Ecto neural progenitor cell (in vitro differentiated cells): ENCODE results near the gene JPH2.
A peak's percentile ranks its signal among the peaks of the same experiment; 100 is the strongest.
"Not testable (repeated sequence)": the region's sequence is repeated elsewhere in the genome, so short reads cannot be mapped to it uniquely, and the experiment has no call there.

ENCODE experiments used
- DNase-seq: peaks from one replicate; pipeline ENCODE4 v3.0.0-alpha.2; 2018; ENCODE audit warnings: low spot score

JPH2 gene

DNA sequence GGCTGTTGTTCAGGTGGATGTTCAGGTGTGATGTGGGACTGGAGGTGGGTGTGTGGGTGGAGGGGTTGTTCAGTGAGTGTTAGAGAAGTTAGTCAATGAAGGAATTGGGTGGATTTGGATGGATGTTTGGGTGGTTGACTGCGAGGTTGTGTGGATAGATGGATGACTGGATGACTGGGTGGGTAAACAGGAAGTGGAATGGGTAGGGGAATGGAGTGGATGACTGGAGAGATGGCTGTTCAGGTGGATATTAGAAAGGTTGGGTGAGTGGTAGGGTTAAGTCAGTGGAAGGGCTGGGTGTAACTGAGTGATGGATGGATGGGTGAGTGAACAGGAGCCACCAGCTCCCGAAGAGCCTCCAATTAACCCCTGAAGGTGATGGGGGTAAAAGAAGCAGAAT lies 27.9 kb downstream of the JPH2 start:
- DNase-seq: no peak

DNA sequence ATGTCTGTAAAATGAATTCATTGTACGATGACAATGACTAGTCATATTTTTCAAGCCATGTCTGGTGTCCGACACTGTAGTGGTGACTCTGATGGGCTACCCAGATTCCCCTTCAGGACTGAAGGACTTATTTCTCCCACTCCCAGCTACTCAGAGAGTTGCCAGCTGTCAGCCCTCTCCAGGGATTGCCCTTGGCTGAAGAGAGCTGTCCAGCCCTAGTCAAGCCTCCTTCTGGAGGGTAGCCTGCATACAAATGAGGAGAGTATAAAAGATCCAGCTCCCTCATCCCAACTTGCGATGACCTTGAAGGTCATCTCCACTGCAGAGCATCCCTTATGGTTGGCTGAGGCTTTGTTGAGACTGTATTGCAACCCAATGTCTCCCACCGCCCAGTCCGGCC lies 29.9 kb downstream of the JPH2 start:
- DNase-seq: no peak

DNA sequence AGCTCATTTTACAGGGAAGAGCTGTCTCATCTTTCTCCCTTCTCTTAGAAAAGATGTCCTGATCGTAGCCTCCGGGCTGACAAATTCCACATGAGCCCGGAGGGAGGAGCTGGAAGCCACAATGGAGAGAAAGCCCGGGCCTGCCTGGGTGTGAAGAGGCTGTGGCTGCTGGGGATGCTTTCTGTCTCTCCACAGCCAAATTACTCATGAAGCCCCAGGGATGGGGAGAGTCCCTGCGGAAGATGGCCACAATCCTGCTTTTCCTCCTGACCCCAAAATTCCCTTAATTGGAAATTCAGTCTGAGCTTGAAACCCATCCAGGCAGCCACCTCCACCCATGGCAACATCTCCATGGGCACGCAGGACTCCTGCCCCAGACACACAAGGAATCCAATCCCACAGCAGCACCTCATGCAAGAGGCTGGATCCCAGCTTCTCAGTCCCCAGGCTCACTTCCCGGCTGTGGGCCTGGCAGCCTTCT lies 32.4 kb downstream of the JPH2 start:
- no peak for DNase-seq

DNA sequence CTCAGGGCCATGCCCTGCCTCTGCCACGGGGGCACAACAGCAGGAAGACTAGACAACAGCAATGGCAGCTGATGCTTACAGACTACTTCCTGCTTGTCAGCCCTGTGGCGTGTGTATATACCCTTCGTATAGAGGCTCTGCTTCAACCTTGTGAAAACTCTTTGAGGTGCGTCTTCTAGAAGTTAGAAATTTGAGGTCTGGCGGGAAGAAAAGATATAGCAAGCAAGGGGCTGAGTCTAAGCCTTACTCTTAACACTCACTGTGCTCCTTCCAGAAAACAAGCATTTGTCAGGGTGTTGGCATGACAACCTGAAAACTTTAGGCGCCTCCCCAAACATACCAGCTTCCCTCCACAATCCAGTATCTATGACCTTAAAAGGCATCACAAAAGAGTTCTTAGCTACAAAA lies 33.3 kb downstream of the JPH2 start:
- DNase-seq: no peak

DNA sequence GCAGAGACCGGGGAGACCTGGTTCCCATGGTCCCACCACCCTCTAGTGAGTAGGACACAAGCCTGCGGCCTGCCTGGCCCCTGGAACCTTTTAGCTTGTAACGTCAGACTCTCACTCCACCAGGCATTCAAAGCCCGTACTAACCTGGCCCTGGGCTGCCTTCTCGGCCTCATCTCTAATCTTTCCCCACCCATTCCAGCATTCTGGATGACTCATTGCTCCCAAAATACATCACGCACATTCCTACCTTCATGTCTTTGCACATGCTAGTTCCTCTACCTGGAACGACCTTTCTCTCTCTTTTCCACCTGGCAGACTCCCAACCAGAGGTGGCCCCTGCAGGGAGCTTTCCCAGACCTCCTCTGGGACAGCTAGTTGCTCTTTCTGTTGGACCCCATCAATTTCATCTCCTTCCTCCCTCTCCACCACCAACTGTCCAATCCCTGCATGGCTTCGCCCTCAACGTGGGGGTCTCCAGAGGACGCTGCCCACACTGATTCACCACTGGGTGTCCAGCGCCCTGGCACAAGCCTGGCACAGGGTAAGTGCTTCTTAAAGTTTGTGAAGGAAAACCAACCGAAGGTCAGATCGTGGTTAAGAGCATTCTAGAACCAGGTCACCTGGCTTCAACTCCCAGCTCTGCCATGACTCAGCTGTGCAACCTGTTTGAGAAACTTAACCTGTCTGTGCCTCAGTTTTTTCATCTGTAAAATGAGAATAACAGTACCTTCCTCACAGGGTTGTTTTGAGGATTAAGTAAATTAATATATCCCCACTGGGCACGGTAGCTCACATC lies 35.2 kb downstream of the JPH2 start:
- DNase-seq: no peak

DNA sequence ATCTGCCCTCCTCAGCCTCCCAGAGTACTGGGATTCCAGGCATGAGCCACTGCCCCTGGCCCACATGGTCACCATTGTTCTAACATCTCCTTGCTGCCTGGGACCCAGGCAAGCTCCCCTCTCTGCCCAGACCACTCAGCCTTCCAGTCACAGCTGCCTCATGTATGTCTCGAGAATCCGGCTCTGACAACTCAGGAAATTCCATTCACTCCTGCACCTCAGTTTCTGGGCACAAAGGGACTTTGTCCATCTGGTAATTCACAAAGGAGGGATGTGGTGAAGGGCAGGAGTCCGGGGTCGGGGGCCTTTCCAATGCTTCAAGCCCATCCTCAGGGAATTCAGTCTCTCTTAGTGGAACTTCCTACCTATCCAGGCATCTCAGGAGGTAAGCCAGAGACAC lies 40.7 kb downstream of the JPH2 start:
- no peak for DNase-seq

DNA sequence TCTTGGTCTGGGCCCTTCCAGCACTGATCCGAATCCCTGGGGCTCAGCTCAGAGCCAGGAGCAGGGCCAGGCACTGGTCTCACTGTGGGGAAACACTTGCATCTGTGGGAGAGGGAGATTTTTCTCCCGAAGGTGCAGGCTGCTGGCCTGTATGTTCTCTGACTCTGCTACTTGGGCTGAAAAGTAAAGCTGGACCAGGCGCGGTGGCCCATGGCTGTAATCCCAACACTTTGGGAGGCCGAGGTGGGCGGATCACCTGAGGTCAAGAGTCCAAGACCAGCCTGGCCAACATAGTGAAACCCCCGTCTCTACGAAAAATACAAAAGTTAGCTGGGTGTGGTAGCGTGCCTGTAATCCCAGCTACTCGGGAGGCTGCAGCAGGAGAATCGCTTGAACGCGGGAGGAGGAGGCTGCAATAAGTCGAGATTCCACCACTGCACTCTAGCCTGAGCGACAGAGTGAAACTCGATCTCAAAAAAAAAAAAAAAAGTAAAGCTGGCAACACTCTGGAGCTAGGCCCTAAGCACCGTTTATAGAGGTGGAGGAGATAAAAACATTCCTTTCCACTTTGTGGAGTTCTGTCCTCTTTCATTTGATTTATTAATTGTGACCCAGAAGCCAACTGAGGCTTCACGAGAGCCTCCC lies 41.7 kb downstream of the JPH2 start:
- DNase-seq: no peak

DNA sequence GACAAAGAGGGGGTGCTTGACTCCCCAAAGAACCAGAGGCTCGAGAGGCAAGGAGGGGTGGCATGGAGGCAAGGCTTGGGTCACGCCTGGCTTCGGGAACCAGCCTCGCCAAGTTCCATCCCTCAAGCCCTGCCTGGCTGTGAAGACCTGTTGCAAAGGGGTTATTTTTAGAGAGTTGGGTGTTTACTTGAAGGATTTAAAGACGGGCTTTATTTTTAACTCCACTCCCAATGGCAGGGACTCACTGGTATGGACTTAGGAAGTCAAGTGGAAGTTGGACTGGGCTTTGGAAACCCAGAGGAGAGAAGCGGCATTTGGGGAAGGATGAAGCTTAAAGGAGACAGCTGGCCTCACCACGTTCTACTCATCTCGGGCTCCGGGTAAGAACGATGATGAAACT lies 43.1 kb downstream of the JPH2 start:
- no peak for DNase-seq

DNA sequence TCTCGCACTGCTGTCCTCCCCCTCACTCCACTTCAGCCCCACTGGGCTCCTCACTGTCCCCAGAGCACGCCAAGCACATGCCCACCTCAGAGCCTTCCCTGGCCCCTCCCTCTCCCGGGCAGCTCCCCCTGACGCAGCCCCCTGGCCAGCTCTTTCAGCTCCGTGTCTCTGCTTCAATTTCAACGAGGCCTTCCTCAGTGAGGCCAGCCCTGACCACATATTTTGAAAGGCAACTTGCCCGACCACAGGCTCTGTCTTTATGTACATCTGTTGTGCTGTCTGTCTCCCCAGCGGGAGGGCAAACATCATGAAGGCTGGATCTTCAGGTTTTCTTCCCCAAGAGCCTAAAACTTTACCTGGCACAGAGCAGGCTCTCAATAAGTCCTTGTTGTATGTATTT lies 44.6 kb downstream of the JPH2 start:
- DNase-seq: no peak

DNA sequence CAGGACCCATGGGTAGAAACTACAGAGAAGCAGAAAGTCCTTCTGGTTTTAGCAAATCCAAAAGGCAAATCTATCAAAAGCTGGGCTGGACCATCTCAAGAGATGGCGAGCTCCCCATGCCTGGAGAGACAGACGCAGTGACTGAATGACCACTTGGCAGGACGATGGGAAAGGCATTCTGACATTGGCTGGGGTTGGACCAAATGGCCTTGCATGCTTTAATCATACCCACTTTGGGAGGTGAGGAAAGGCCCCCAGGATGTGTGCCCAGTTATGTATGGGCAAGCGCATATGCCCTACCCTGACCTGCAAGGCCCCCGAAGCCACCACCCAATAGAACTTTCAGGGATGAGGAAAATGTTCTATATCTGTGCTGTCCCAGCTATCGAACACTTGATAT lies 45.1 kb downstream of the JPH2 start:
- no peak for DNase-seq

DNA sequence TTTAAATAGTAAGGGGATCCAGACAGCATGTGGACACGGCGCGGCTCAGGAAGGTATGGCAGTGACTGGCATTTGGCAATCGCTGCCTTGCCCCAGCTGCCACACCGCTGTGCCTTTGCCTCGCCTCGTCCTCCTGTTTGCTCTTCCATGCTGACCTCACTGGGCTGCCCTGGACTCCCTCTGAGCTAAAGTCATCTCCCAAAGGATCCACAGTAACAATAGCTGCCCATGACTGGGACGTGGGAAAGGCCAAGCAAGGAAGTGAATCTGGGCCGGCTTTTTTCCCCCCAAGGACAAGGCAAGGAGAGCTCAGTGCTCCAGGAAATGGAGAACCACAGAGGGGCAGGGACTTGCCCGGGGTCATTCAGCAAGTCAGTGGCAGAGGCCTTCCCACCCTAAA lies 48.1 kb downstream of the JPH2 start:
- DNase-seq: no peak

DNA sequence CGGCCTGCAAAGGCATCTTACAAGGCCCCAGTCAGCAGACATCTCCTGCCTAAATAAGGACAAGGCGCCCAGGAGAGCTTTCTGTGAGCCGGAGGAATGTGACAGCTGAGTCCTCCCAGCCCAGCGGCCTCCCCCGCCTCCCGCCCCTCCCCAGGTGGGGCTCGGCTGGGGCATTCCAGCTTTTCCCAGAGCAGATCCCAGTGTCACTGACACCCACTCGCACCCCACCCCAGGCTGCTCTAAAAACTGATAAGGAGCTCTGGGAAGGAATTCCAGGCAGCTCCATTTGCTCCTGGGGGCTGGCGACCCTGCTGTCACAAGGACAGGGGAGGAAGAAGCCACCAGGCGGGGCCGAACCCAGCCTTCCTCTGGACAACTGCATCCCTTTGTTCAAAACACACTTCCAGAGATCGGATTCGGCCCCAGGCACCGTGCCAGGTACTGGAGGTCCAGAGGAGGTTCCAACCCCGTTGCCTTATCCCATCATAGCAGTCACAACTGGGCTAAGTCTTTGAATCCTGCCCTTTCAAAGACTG lies 49.7 kb downstream of the JPH2 start:
- DNase-seq: peak; percentile 82

DNA sequence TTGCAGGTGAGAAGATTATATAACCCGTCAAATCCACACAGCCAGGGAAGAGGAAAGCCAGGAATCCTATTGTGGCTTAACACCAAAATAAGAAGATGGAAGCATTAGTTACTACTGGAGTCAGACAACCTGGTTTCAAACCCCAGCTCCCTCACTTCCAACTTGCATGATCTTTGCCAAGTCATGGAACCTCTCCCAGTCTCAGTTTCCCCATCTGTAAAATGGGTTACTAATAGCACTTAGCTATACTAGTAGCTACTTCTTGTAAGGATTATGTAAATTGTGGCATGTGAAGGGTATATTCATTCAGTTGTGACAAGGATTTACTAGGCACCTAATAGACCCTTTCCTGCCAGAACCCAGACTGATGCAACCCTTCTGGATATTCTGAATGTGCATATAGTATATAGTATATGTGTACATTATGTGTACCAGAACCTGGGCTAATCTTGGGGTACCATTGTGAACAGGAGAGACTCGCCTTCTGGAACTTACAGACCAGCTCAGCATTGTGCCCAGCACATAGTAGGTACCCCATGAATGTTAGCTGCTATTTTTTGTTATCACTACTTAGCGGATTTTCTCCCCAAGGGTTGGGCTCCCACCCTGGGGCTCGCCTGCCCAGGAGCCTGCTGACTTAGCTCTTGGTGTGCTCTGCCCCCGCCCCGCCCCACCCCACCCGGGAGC lies 50.3 kb downstream of the JPH2 start:
- DNase-seq: no peak

DNA sequence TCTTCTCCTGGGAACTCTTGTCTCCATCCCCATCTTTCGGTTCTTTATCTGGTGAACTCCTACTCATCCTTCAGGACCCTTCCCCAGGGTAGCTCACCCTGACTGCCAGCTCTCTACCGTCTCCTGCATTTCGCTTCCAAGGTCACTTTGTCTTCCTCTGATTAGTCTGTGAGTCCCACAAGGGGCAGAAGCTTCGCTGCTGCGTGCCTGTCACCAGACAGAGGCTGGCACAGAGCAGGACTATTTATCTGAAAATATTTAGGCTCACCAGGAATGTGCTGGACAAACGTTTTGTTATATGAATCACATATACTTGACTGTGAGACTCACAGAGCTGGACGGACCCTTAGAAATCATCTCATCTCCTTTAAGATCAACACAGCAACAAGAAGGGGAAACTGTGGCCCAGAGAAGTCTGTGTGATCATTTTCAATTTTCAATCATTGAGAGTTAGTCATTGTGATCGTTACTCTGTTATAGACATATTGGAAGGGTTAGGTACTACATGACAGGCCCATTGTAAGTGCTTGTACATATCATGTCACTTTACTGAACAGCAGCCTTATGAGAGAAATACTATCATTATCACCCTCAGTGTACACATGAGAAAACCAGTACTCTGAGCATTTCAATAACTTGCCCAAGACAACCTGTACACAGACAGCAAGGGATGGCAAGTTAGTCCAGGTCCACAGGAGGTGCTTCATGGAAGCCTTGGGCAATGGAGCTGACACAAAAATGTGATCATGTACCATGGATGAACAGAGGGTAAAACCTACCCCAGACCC lies 51.4 kb downstream of the JPH2 start:
- no peak for DNase-seq

DNA sequence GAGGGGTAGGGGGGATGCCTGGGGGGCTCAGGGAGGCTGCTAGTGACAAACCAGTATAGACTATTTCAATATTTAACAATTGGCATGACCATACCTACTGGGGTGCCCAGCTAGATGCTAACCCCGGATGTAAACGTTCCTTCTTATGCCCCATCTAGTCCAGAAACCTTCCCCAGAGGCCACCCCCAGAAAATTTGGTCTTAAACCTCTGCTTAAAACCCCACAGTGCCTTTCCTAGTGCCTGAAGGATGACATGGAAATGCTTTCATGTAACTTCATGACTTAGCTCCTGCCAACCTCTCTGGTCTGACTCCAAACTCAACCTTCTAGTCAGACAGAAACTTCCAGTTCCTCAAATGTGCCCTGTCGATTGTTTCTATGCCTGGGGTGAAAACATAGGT lies 52.0 kb downstream of the JPH2 start:
- no peak for DNase-seq

DNA sequence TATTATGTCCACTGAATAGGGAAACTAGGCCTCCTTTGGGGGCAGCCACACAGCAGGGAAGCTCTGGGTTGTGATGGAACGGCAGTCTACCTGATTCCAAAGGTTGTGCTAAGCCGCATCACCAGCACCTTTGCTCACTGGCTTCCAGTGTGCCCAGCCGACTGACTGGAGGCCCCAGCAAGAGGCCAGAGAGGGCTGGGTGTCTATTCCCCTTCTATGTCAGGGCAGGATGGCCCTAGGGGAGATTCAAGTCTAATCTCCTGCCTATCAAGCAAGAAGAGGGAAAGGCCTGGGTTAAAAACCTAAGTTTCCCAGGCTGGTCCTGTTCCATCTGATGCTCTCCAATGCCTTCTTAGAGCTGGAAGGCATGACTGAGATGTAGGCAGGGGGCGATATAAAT lies 53.6 kb downstream of the JPH2 start:
- DNase-seq: no peak

DNA sequence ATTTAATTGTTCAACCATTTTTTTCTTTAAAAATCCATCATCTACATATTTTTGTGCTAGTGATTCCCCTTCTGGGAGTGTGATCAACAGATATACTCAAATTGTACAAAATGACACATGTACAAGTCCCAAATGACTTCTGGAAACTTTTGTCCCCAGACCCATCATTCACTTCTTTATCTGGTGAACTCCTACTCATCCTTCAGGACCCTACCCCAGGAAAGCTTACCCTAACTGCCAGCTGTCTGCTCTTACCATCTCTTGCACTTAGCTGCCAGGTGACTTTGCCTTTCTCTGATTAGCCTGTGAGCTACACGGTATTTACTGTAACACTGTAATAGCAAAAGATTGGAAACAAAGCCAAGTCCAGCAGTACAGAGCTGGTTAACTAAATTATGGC lies 55.3 kb downstream of the JPH2 start:
- DNase-seq: no peak

DNA sequence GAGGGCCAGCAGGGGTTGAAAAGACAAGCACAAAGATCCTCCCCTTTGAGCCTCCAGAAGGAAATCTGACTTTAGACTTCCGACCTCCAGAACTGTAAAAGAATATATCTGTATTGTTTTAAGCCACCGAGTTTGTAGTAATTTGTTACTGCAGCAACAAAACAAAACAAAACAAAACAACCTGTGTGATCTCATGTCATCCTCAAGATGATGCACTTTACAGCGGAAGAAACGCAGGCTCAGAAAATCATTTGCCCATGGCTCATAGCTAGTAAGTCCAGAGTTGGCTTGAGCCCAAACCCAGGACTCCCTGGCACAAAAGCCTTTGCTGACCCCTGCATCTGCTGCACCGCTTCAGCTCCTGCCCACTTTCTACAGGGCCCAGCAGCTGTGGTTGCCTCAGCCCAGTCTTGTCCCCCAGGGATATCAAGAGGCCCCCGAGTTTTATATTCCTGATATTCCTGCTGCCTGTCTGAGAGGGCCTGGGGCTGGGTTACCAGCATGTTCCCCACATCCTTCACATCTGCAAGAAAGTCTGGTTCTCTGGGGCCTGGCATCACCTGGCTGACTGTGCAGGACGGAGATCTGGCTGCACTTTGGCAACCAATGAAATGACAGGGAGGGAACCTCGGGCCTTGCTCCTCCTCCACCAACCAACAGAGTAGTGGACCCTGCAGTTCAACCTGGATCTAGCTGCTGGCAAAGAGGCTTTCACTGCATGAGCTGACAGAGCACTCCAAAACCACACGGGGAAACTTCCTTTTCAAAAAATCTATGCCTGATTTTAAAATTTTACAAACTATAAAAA lies 56.9 kb downstream of the JPH2 start:
- DNase-seq: no peak

DNA sequence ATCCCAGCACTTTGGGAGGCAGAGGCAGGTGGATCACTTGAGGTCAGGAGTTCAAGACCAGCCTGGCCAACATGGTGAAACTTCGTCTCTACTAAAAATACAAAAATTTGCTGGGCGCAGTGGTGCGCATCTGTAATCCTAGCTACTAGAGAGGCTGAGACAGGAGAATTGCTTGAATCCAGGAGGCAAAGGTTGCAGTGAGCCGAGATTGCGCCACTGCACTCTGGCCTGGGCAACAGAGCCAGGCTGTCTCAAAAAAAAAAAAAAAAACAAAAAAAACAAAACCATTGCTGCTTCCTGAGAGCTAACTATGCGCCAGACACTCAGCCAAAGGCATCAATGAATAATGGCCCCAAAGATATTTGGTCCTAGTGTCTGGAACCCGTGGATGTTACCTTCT lies 57.7 kb downstream of the JPH2 start:
- not testable (repeated sequence) for DNase-seq

DNA sequence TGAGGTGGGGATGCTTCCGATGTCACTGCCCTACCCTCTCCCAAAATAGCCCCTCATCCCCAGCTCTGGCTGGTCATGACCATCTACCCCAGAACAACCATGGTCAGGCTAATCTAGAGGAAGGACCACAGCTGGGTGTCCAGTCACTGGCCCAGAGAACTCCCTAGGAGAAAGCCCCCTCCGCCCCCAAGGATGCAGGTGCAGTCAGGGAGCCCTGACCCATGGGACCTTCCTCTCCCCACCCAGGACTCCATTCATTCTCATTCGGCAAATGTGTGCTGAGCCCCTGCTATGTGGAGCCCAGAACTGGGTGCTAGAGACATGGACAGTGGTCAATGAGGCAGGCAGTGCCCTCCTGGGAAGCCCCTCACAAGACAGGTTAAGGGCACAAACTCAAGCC lies 60.5 kb downstream of the JPH2 start:
- no peak for DNase-seq
